Testis (tissue), 2 donors: ENCODE measurements around the gene CLCN3.

ENCODE experiments used
- POLR2A ChIP-seq: fragments of 450-650 bp; IDR thresholded peaks from one replicate; pipeline ENCODE4 v1.6.1; 2017; ENCODE audit warnings: antibody characterized with exemption, mild to moderate bottlenecking, moderate library complexity
- TF ChIP-seq, protein P1 (sequence below), 3 experiments: fragments of 450-650 bp in 2 of 3; fragments of 200-600 bp in 1 of 3; sonication (generic) in 1 of 3; IDR thresholded peaks; one replicate each; pipeline ENCODE4 v1.5.1; 2016 to 2019; ENCODE audit warnings: antibody characterized with exemption in 3 of 3, mild to moderate bottlenecking in 2 of 3, moderate library complexity in 1 of 3

DNA sequence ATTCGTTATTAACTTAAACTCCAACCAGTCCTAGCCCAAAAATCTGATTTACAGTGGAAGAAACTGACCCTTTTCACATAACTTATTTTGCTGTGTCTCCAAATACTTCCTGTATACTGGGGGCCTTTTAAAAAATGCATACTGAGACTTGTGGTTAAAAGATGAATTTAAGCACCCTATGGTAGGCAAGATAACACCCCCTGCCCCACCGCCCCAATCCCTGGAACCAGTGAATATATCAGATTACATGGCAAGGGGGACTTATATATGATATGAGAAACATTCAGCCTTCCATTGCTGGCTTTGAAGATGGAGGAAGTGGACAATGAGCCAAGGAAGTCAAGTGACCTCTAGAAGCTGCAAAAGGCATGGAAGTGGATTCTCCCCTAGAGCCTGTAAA lies 3.1 kb upstream of the CLCN3 start:
- TF ChIP-seq, protein P1, sequence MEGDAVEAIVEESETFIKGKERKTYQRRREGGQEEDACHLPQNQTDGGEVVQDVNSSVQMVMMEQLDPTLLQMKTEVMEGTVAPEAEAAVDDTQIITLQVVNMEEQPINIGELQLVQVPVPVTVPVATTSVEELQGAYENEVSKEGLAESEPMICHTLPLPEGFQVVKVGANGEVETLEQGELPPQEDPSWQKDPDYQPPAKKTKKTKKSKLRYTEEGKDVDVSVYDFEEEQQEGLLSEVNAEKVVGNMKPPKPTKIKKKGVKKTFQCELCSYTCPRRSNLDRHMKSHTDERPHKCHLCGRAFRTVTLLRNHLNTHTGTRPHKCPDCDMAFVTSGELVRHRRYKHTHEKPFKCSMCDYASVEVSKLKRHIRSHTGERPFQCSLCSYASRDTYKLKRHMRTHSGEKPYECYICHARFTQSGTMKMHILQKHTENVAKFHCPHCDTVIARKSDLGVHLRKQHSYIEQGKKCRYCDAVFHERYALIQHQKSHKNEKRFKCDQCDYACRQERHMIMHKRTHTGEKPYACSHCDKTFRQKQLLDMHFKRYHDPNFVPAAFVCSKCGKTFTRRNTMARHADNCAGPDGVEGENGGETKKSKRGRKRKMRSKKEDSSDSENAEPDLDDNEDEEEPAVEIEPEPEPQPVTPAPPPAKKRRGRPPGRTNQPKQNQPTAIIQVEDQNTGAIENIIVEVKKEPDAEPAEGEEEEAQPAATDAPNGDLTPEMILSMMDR (IDR thresholded peaks at IDR 0.05), result no peak
- no peak for TF ChIP-seq POLR2A
